Activated gamma-delta T cell (primary cell): Measurements from ENCODE around the gene EBF3.

ENCODE experiments used
- DNase-seq: peaks from one replicate; lab custom pipeline; 2025; lab: John Stamatoyannopoulos, UW

The EBF3 gene

GRCh38 chr10:129837909-129838582 is 126.0 kb downstream of the EBF3 start:
- DNase-seq = no peak

DNA sequence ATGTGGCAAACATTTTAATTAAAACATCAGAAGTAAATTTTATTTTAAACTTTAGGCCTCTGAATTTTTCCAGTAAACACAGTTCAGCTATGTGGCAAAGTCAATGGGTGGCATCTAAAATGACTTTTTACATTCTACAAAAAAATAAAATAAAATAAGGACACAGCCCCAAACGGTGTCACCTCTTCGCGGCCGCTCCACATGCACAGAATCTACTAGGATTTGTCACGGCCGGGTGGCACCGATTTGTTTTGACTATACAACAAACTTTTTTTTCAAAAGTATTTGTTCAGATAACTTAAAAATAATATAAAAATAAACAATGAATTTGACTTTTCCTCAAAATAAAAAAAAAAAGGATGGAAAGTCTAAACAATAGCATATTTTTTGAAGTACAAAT is 127.8 kb downstream of the EBF3 start:
- no peak for DNase-seq

- DNase-seq = no peak
These were observed 129.9 kb downstream of the EBF3 start for GRCh38 chr10:129833994-129834739.

DNA sequence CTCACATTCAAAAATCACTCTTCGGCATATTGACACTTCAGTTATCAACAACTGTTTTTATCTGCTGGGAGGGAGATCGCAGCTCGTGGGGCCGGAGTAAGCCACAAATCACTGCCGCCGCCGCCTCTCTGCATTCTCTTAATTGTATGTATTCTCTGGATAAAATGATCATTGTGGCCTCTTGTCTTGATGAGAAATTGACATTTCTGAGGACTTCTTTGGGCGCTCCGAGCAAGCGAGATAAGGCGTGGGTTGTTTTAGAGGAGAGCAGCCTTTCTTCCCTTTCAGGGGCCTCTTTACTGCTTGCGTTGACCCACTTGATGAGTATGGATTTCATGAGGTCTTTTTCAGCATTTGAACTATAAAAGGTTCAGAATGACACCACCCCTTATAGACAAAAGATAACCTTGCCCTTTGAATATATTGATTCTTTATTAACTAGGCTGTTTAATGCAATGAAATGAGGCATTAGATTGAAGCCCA is 130.6 kb downstream of the EBF3 start:
- DNase-seq = no peak

- no peak for DNase-seq
These were observed 131.3 kb downstream of the EBF3 start for GRCh38 chr10:129832573-129833467.

- DNase-seq = no peak
These were observed 132.9 kb downstream of the EBF3 start for GRCh38 chr10:129831150-129831549.

DNA sequence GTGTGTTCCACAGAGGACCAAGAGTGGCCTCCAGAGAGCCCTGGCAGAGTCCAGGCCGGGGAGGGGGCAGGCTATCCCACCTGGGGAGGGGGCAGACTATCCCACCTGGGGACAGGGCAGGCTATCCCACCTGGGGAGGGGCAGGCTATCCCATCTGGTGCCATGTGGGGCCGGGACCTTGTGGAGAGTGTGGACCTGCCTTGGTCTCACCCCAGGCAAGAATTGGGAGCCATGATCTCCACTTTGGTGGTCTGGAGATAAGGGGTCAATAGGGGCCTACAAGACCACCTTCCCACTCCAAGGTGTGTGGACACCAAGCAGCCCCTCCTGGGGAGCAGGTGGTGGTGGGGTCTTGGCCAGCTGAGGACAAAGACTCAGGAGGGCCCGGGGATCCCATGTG is 138.2 kb downstream of the EBF3 start:
- DNase-seq = no peak

GRCh38 chr10:129825221-129825620 is 138.9 kb downstream of the EBF3 start:
- no peak for DNase-seq

- DNase-seq = no peak
These were observed 143.6 kb downstream of the EBF3 start for GRCh38 chr10:129820451-129820850.

- DNase-seq = no peak
These were observed 147.4 kb downstream of the EBF3 start for GRCh38 chr10:129816656-129817045.

GRCh38 chr10:129815898-129816655 is 148.0 kb downstream of the EBF3 start:
- no peak for DNase-seq

DNA sequence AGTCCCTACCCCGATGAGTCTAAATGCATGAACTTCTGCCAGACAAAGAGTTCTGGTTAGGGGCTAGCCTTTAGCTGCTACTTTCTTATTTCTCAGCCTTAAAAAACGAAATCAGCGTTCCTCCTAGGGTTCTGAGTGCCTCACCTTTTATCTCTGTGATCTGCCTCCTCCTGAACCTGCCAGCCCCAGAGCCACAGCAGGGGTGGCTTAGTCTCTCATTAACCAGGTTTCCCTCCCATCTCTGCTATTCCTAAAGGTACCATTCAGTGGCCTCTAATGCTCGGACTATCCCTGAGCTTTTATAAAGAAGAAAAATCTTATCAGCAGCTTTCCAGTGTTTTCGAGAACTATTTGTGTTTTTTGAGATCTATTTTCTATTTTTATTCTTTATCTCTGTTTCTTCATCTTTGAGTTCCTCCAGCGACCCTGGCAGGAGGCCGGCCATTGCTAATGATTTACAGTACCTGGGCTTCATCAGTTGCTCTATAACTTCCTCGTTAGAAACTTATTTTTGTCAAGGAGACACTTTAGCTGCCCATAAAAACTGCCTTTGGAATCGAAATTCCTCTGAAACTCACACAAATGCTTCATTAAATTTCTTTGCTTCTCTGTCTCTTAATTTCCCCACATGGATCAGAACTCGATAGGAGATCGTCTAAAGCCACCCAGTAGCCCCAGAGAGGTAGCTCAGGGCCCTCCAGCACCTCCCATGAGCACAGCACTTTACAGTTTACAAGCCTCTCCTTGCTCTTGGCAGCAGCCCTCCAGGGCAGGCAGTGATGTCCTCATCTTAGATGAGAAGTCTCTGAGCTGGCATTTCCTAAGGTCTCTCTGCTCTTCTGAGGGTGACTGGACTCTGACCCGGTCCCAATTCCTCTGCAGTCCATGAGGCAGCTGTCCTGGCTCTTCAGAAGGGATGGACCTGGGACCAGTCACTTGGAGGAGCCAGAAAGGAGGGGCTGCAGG is 149.1 kb downstream of the EBF3 start:
- no peak for DNase-seq

- DNase-seq = no peak
These were observed 151.7 kb downstream of the EBF3 start for GRCh38 chr10:129812398-129812797.

DNA sequence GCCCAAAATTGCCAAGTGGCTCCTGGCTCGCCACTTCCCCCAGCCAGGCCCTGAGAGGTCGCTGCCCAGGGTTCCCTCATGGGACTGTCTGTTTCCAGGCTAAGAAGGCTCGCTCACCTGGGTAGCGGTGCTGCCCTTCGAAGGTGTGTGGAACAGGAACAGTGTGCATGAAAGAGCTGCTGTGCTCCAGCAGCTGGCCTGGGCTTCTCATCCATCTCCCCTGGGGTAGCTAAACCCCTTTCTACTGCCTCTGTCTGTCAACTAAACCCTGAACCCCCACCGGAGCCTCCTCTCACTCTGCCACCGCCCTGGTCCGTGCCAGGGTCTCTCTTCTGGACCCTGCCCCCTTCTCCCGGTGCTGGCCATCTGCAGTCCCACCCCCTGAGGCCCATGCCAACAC is 152.9 kb downstream of the EBF3 start:
- DNase-seq = no peak

GRCh38 chr10:129809841-129810240 is 154.2 kb downstream of the EBF3 start:
- no peak for DNase-seq

GRCh38 chr10:129809431-129809830 is 154.6 kb downstream of the EBF3 start:
- DNase-seq = no peak

DNA sequence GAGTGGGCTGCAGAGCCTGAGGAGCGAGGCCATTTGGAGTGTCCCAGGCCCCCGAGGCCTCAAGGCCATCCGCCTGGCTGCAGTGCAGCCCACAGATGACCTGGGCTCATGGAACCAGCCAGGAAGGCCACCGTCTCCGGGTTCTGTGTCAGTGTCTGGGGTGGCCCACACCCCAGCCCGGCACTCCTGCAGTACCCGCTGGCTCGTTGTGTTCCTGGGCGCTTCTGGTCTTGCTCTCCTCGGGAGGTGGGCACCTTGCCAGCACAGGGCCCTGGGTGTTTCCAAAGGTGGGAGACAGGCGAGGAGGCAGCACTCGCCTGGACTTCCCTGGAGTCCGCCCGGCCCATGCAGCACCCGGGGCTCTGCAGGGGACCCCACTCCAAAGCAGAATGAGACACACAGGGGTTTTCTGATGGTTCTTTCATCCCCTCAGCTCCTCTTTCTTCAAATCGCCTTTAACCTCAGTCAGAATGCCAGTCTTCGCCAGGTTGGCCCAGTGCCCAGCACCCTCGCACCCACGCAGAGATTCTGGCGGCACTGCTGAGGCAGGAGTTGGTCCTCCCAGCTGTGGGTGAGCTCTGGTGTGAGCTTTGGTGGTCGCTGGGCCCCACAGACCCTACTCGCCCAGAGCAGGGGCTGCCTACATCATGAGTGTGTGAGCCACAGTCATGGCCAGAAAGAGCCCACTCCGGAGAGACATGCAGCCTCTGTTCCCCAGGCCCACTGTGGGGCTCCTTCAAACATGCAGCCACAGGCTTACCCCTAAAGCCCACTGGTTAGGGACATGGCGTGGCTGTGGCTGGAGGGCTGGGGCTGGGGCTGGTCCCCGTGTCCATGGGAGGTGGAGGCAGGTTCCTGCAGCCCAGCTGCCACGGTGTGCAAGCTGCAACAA is 155.7 kb downstream of the EBF3 start:
- DNase-seq = no peak

- no peak for DNase-seq
These were observed 156.9 kb downstream of the EBF3 start for GRCh38 chr10:129807211-129807610.

DNA sequence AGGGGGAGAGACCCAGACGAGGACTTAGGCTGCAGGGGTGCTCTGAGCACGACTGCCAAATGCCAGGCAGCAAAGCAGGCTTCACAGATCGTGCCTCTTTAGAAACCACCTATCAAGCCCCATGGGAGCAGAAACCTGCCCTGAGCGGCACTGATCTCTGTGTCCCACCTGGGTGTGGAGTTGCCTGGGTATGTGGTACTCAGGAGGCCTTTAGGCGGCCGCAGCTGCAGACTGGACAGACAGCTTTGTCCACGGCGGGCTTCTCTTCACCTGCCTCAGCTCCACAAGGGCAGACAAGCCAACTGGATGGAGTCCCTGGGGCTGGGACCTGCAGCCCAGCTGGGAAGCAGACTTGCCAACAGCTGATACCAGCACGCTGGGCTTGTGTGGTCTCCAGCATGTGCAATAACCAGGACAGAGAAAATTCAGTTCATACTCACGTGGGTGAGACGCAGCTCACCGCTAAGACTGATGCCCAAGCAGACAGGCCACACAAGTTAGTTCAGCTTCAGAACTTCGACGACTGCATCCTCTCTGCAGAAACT is 163.2 kb downstream of the EBF3 start:
- DNase-seq = no peak
